Osteoblast (primary cell): Measurements from ENCODE around the gene FARS2. TPM values are rescaled to one million over a fixed set of nuclear protein-coding genes. Genes with fewer than 3 reads are reported as not detected.
A peak's percentile ranks its signal among the peaks of the same experiment; 100 is the strongest.

Experiments used
- DNase-seq: peaks from one replicate; pipeline ENCODE4 v3.0.0; 2011; ENCODE audit warnings: low spot score, mixed read lengths; ENCODE audit not compliant: insufficient read length; ENCODE audit errors: missing footprints
- H2AFZ ChIP-seq: 2 replicates; pipeline ENCODE4 v1.6.0; 2011; ENCODE audit warnings: mild to moderate bottlenecking, low read length
- H3K27ac ChIP-seq: 2 replicates; pipeline ENCODE4 v1.5.1; 2011; ENCODE audit warnings: mild to moderate bottlenecking, low read depth, low read length, moderate library complexity
- H3K27me3 ChIP-seq: 2 replicates; pipeline ENCODE4 v1.6.0; 2012; ENCODE audit warnings: mild to moderate bottlenecking, control low read depth, inconsistent platforms, low read length, moderate library complexity; ENCODE audit not compliant: insufficient read depth
- H3K36me3 ChIP-seq: 2 replicates; pipeline ENCODE4 v1.5.1; 2011; ENCODE audit warnings: mild to moderate bottlenecking, low read length, control low read depth, moderate library complexity; ENCODE audit not compliant: insufficient read depth
- H3K4me1 ChIP-seq: 2 replicates; pipeline ENCODE4 v1.5.1; 2011; ENCODE audit warnings: mild to moderate bottlenecking, low read length, control low read depth, moderate library complexity; ENCODE audit not compliant: insufficient read depth
- H3K4me2 ChIP-seq: 2 replicates; pipeline ENCODE4 v1.6.0; 2011; ENCODE audit warnings: mild to moderate bottlenecking, low read length; ENCODE audit not compliant: insufficient read depth
- H3K4me3 ChIP-seq: fragments of 200-600 bp; sonication (generic); 3 replicates; pipeline ENCODE4 v1.5.1; 2012; ENCODE audit warnings: mild to moderate bottlenecking, low read length, inconsistent platforms; ENCODE audit not compliant: insufficient read depth
- H3K79me2 ChIP-seq: 2 replicates; pipeline ENCODE4 v1.6.0; 2012; ENCODE audit warnings: mild to moderate bottlenecking, low read length, control low read depth, inconsistent platforms; ENCODE audit not compliant: insufficient read depth
- H3K9me3 ChIP-seq: 2 replicates; pipeline ENCODE4 v1.5.1; 2011; ENCODE audit warnings: low read depth, low read length, control low read depth
- H4K20me1 ChIP-seq: 2 replicates; pipeline ENCODE4 v1.6.0; 2012; ENCODE audit warnings: mild to moderate bottlenecking, low read length, control low read depth; ENCODE audit not compliant: insufficient read depth
- total RNA-seq: library from RNA; depleted of rRNA; stranded (reverse); fragments of >200 nt; gene quantifications from 2 replicates; pipeline ENCODE4 v1.2.3, GENCODE V29; 2012
- TF ChIP-seq, protein P1 (sequence below): IDR thresholded peaks from 2 replicates; pipeline ENCODE4 v1.5.1; 2011; ENCODE audit warnings: mild to moderate bottlenecking, low read depth, low read length, moderate library complexity; ENCODE audit errors: extremely low read depth

Gene FARS2
- total RNA-seq, 1 donor: 29.7 TPM

DNA sequence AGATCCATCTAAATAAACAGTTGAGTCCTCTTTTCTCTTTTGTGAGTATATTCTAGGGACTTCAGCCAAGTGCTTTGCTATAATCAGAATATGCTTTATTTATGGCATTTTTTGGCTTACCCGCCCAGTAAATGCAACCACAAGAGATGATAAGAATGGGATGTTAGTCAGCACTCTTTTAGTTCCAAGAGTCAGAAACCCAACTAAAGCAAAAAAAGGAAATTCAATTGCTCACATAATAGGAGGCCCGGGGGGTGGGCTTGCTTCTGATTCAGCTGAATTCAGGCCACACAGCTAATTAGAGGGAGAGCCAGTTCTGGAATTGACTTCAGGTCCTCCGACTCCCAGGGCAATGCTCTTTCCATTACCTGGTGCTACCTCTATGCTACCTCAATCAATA is 250.6 kb downstream of the FARS2 start:
- no peak overlapping the region for H3K27ac ChIP-seq

DNA sequence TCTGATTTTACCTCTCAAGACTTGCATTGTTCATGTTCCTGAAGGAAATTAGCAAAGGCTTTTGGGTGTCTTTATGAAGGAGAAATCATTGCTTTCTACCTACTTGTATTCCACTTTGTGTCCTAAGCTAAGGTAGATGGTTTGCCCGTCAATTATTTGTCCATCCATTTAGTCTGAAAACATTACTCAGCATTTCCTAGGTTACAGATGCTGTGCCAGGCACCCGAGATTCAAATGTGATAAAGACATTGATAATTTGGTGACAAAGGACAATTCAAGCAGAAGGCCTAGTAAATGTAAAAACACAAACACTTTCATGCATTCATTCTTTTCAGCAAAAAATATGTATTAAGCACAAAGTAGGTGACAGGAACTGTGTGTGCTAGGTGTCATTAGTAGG is 251.1 kb downstream of the FARS2 start:
- Histone ChIP-seq H2AFZ (no peak overlapping the region), H3K9me3 (no peaks in the 10 kb centered on the region), H3K4me2 (peak overlapping the region; percentile 60), H4K20me1 (no peaks in the 10 kb centered on the region), H3K4me3 (no peak overlapping the region), H3K27me3 (no peaks in the 10 kb centered on the region), H3K27ac (no peak overlapping the region), H3K36me3 (no peaks in the 10 kb centered on the region), H3K79me2 (peaks cover 3% of the 10 kb centered on the region), H3K4me1 (peaks cover 10% of the 10 kb centered on the region)
- no peak for DNase-seq
- TF ChIP-seq, protein P1, sequence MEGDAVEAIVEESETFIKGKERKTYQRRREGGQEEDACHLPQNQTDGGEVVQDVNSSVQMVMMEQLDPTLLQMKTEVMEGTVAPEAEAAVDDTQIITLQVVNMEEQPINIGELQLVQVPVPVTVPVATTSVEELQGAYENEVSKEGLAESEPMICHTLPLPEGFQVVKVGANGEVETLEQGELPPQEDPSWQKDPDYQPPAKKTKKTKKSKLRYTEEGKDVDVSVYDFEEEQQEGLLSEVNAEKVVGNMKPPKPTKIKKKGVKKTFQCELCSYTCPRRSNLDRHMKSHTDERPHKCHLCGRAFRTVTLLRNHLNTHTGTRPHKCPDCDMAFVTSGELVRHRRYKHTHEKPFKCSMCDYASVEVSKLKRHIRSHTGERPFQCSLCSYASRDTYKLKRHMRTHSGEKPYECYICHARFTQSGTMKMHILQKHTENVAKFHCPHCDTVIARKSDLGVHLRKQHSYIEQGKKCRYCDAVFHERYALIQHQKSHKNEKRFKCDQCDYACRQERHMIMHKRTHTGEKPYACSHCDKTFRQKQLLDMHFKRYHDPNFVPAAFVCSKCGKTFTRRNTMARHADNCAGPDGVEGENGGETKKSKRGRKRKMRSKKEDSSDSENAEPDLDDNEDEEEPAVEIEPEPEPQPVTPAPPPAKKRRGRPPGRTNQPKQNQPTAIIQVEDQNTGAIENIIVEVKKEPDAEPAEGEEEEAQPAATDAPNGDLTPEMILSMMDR: no peak

More for the DNA sequence above, 250.6 kb downstream of the FARS2 start:
- H3K4me2 ChIP-seq: peak overlapping the region; percentile 60
- H3K79me2 ChIP-seq: peaks cover 3% of the 10 kb centered on the region
- no peak overlapping the region for H3K4me3 ChIP-seq
- H3K36me3 ChIP-seq: no peaks in the 10 kb centered on the region
- no peak overlapping the region for H2AFZ ChIP-seq
- H3K4me1 ChIP-seq: peaks cover 12% of the 10 kb centered on the region
- TF ChIP-seq, protein P1: no peak
- H3K9me3 ChIP-seq: no peaks in the 10 kb centered on the region
- H4K20me1 ChIP-seq: no peaks in the 10 kb centered on the region
- DNase-seq: peak; percentile 89
- no peaks in the 10 kb centered on the region for H3K27me3 ChIP-seq

- Histone ChIP-seq H3K27ac (no peak overlapping the region), H2AFZ (no peak overlapping the region), H3K79me2 (peaks cover 3% of the 10 kb centered on the region), H3K9me3 (no peaks in the 10 kb centered on the region), H3K36me3 (no peaks in the 10 kb centered on the region), H3K27me3 (no peaks in the 10 kb centered on the region), H3K4me1 (peaks cover 10% of the 10 kb centered on the region), H3K4me3 (no peak overlapping the region), H4K20me1 (no peaks in the 10 kb centered on the region), H3K4me2 (no peak overlapping the region)
- TF ChIP-seq, protein P1: no peak
- no peak for DNase-seq
Observed at GRCh38 chr6:5513408-5513807, 252.1 kb downstream of the FARS2 start.

GRCh38 chr6:5514353-5514752 is 253.0 kb downstream of the FARS2 start:
- no peaks in the 10 kb centered on the region for H3K27me3 ChIP-seq
- H4K20me1 ChIP-seq: no peaks in the 10 kb centered on the region
- H3K4me1 ChIP-seq: peaks cover 10% of the 10 kb centered on the region
- TF ChIP-seq, protein P1: no peak
- no peaks in the 10 kb centered on the region for H3K9me3 ChIP-seq
- no peak overlapping the region for H3K4me3 ChIP-seq
- no peak overlapping the region for H3K4me2 ChIP-seq
- H3K79me2 ChIP-seq: peaks cover 3% of the 10 kb centered on the region
- H3K27ac ChIP-seq: no peak overlapping the region
- no peak overlapping the region for H2AFZ ChIP-seq
- DNase-seq: no peak
- H3K36me3 ChIP-seq: no peaks in the 10 kb centered on the region
